Aorta (tissue), 5 donors: ENCODE data around the gene ZNHIT3. TPM values are rescaled to one million over a fixed set of nuclear protein-coding genes. Genes with fewer than 3 reads are reported as not detected.

Experiments
- ATAC-seq: fragments of 200-7000 bp; cut with Tn5 transposase; one replicate; pipeline ENCODE4 v1.9.1; 2022; ENCODE audit warnings: moderate library complexity; ENCODE audit not compliant: low FRiP score
- DNase-seq, 2 donors: peaks; one replicate each; pipeline ENCODE4 v3.0.0-alpha.2; 2020
- H3K27ac ChIP-seq, 2 donors: one replicate each; pipeline ENCODE4 v1.5.1; 2013; ENCODE audit warnings: low read length in 2 of 2, mild to moderate bottlenecking in 2 of 2, moderate library complexity in 2 of 2, control low read depth in 1 of 2, inconsistent platforms in 1 of 2, low read depth in 1 of 2
- H3K27me3 ChIP-seq, 2 donors: one replicate each; pipeline ENCODE4 v1.6.1; 2013; ENCODE audit warnings: control low read depth in 1 of 2, low read length in 1 of 2, mild to moderate bottlenecking in 1 of 2, moderate library complexity in 1 of 2; ENCODE audit not compliant: insufficient read depth in 2 of 2, control insufficient read depth in 1 of 2
- H3K36me3 ChIP-seq, 2 donors: one replicate each; pipeline ENCODE4 v1.6.1; 2013; ENCODE audit warnings: control low read depth in 1 of 2, low read length in 1 of 2, mild to moderate bottlenecking in 1 of 2; ENCODE audit not compliant: insufficient read depth in 2 of 2, control insufficient read depth in 1 of 2
- H3K4me1 ChIP-seq, 2 donors: one replicate each; pipeline ENCODE4 v1.6.1; 2013; ENCODE audit warnings: low read length in 2 of 2, control low read depth in 1 of 2, mild to moderate bottlenecking in 1 of 2, moderate library complexity in 1 of 2; ENCODE audit not compliant: insufficient read depth in 2 of 2, control insufficient read depth in 1 of 2
- H3K4me3 ChIP-seq, 2 donors: one replicate each; pipeline ENCODE4 v1.5.1; 2013; ENCODE audit warnings: low read length in 2 of 2, control low read depth in 1 of 2, mild to moderate bottlenecking in 1 of 2
- H3K9me3 ChIP-seq: one replicate; pipeline ENCODE4 v1.6.1; 2013; ENCODE audit warnings: mild to moderate bottlenecking, low read length; ENCODE audit not compliant: control insufficient read depth
- WGBS, 2 donors: extraction: QIAGEN DNeasy Blood & Tissue Kit; methylation state at CpG; one replicate each; pipeline ENCODE4 v1.1.7; 2013; 5-methylcytosine and 5-hydroxymethylcytosine counted together
- intact Hi-C, 2 donors: fragments of 100-400 bp; cut with DNase I; formaldehyde crosslinking; loops; one replicate each; pipeline versions ENCODE4 v1.14.2 to v1.15.0; 2022
- polyA plus RNA-seq, 2 donors: library from polyadenylated mRNA; stranded (reverse); fragments of 200-250 nt; gene quantifications; one replicate each; pipeline ENCODE4 v1.2.3, GENCODE V29; 2013
- total RNA-seq, 2 donors: library from RNA; stranded (reverse); fragmentation: NEBNext Ultra II Directional; extraction: Animal tissue kit (Norgen Biotek cat#: 25700); gene quantifications; one replicate each; pipeline ENCODE4 v1.2.1, GENCODE V29; 2021
- donor health status: healthy with polysubstance abuse.
- donor health status: Bipolar disorder and iron deficiency.
- donor health status: DM: no; HTN: no; CAD: no.
- donor health status: DM: no; HTN: no; CAD: no.
- donor health status: DM: yes; HTN: yes; CAD: no.

ZNHIT3 gene
- total and polyA plus RNA-seq, 4 donors = 20.2 to 50.0 (median 34.5) TPM

DNA sequence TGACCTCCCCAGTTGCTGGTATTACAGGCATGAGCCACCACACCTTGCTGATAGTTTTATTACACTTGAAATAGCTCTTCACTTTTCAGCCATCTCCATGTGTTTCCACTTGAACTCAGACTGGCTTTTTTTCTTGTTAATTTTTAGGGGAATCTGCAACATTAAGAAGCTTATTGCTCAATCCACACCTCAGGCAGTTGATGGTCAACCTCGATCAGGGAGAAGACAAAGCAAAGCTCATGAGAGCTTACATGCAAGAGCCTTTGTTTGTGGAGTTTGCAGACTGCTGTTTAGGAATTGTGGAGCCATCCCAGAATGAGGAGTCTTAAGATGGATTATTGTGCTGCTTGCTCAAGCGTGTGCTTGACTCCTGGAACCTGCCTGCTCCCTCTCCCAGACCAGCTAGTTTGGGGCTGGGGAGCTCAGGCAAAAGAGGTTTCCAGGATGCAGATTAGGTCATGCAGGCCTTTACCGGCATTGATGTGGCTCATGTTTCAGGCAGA lies 8.6 kb downstream of the ZNHIT3 start:
- no peak overlapping the region for H3K27ac ChIP-seq
- no peaks in the 10 kb centered on the region for H3K27me3 ChIP-seq
- intact Hi-C loops = no loop called here
- peaks cover 4 to 15% of the 10 kb centered on the region in 2 donors for H3K36me3 ChIP-seq
- 75 to 80% methylated on average over 3 of the region's 3 CpGs for WGBS, 2 donors
- no peak for DNase-seq
- H3K9me3 ChIP-seq = no peaks in the 10 kb centered on the region
- H3K4me3 ChIP-seq = no peak overlapping the region
- no peak for ATAC-seq
- H3K4me1 ChIP-seq = no peaks in the 10 kb centered on the region

- Histone ChIP-seq H3K36me3 (peaks cover 4 to 15% of the 10 kb centered on the region in 2 donors), H3K4me3 (no peak overlapping the region), H3K27me3 (no peaks in the 10 kb centered on the region), H3K4me1 (no peaks in the 10 kb centered on the region), H3K9me3 (no peaks in the 10 kb centered on the region), H3K27ac (no peak overlapping the region)
- DNase-seq = no peak
- ATAC-seq = no peak
- intact Hi-C loops = no loop called here
- 83 to 88% methylated on average over 9 of the region's 9 CpGs for WGBS, 2 donors
Measured at GRCh38 chr17:36496018-36496789, 9.7 kb downstream of the ZNHIT3 start.

- WGBS, 2 donors = 78 to 81% methylated on average over 9 of the region's 9 CpGs
- intact Hi-C loops = no loop called here
- Histone ChIP-seq H3K4me3 (no peak overlapping the region), H3K4me1 (no peaks in the 10 kb centered on the region), H3K9me3 (no peaks in the 10 kb centered on the region), H3K27me3 (no peaks in the 10 kb centered on the region), H3K27ac (no peak overlapping the region), H3K36me3 (peaks cover 4 to 13% of the 10 kb centered on the region in 2 donors)
- ATAC-seq = no peak
- DNase-seq = peak in 1 of 2 donors; percentile 51
Measured at GRCh38 chr17:36498155-36498554, 11.7 kb downstream of the ZNHIT3 start.

DNA sequence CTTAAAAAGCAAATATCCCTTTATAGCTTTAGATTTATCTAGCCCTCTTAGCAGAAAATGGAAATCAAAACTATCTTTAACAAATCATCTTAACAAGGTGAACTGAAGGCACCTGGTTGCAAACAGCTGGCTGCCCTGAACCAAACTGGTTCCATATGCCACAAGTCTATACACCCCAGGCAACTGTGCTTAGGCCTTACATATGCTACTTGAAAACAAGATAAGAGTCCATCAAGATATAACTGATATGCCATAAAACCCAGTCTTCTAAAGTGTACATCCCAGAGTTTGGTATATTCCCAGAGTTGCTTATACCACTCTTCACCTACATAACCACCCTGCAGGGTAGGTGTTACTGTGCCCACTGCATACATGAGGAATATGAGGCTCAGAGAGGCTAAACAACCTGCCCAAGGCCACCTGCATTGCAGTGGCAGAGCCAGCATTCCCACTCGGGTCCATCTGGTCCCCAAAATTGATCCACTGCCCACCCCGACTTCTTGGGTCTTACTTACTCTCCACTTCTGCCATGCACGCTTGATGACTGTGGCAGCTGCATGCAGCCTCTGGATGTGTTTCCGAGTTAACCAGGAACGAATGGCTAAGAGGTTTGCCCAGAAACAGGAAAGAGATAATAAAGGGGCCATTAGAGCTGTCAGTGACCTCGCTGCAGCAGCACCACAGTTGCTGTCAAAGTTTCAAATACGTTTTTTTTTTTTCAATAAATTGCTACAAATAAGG lies 12.2 kb downstream of the ZNHIT3 start:
- H3K36me3 ChIP-seq = peaks cover 4 to 11% of the 10 kb centered on the region in 2 donors
- peak in 1 of 2 donors; percentile 54 for DNase-seq

DNA sequence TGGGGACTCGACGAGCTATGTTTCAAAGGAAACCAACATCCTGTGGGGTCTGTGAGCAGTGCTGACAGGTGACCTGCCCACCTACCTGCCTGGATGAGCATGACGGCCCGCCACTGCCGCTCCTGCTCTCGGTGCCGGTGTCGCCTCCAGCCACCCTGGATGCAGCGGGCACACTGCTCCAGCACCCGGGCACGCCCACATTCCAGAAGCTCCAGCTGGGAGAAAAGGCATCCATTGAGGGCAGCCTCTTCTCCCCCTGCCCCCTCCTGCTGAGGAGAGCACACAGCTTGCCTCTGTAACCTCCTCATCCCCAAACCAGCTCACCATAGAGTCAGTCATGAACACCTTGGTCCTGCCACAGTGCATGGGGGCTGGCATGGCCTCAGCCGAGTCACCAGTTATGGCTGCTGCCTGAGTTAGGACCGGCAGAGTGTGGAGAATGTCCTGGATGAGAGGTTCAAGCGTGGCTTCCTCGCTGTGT lies 14.3 kb downstream of the ZNHIT3 start:
- no peaks in the 10 kb centered on the region for H3K4me1 ChIP-seq
- H3K27ac ChIP-seq = no peak overlapping the region
- peaks cover 4 to 6% of the 10 kb centered on the region in 2 donors for H3K36me3 ChIP-seq
- 90 to 92% methylated on average over 12 to 15 of the region's 15 CpGs for WGBS, 2 donors
- H3K27me3 ChIP-seq = no peaks in the 10 kb centered on the region
- H3K9me3 ChIP-seq = no peaks in the 10 kb centered on the region
- peak in 1 of 2 donors; percentile 61 for DNase-seq
- no peak overlapping the region for H3K4me3 ChIP-seq
- peak; percentile 33 for ATAC-seq
- intact Hi-C loops = no loop called here

More for the DNA sequence above, 12.2 kb downstream of the ZNHIT3 start:
- intact Hi-C loops = no loop called here
- Histone ChIP-seq H3K27me3 (no peaks in the 10 kb centered on the region), H3K4me3 (no peak overlapping the region), H3K9me3 (no peaks in the 10 kb centered on the region), H3K27ac (no peak overlapping the region), H3K4me1 (no peaks in the 10 kb centered on the region)
- ATAC-seq = no peak
- WGBS, 2 donors = 70 to 72% methylated on average over 7 of the region's 7 CpGs

DNA sequence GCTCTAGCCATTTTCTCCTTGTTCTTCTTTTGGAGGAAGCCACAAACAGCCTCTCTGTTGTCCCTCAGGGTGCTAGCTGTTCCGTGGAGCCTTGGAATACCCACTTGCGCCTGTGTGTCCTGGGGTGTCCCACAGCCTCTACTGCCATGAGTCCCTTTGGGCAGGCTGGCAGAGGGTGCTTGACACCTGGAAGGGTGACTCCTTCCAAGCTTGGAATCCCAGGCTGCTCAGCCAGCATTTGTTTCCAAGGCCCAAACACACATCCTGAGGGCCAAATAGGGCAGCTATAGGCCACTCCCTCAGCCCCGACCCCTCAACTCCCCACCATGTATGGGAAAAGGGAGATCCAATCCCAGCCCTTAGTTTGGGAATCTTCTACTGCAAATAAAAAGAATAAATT lies 14.9 kb downstream of the ZNHIT3 start:
- 95 to 98% methylated on average over 3 of the region's 3 CpGs for WGBS, 2 donors
- H3K36me3 ChIP-seq = peaks cover 0 to 3% of the 10 kb centered on the region in 2 donors
- peak in 1 of 2 donors; percentile 64 for DNase-seq

DNA sequence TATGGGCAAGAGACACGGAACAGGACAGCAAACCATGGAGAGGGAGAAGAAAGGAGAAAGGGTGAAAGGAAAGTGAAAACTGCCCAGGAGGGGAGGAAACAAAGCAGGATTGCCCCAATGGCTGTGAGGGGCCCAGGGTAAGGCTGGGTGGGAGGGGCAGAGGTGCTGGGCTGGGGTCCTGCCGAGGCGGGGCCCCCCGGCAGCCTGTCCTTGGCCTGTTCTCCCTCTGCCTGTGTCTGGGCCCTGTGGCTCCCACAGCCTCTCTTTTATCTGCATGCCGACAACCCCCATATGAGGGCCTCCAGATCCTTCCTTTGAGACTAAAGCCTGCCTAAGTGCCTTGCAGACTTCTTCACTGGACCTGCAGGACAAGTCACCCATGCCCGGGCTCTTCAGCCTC lies 15.5 kb downstream of the ZNHIT3 start:
- no peaks in the 10 kb centered on the region for H3K9me3 ChIP-seq
- ATAC-seq (no peak), DNase-seq (no peak)
- 85 to 94% methylated on average over 3 to 6 of the region's 6 CpGs for WGBS, 2 donors
- no peaks in the 10 kb centered on the region for H3K4me1 ChIP-seq
- H3K4me3 ChIP-seq = no peak overlapping the region
- H3K27me3 ChIP-seq = no peaks in the 10 kb centered on the region
- H3K36me3 ChIP-seq = peaks cover 0 to 3% of the 10 kb centered on the region in 2 donors
- no peak overlapping the region for H3K27ac ChIP-seq
- intact Hi-C loops = no loop called here

More for the DNA sequence above, 14.9 kb downstream of the ZNHIT3 start:
- no peaks in the 10 kb centered on the region for H3K4me1 ChIP-seq
- intact Hi-C loops = no loop called here
- no peak for ATAC-seq
- H3K9me3 ChIP-seq = no peaks in the 10 kb centered on the region
- H3K27ac ChIP-seq = no peak overlapping the region
- no peaks in the 10 kb centered on the region for H3K27me3 ChIP-seq
- H3K4me3 ChIP-seq = no peak overlapping the region

GRCh38 chr17:36503456-36504155 lies 17.1 kb downstream of the ZNHIT3 start:
- intact Hi-C loops = no loop called here
- Histone ChIP-seq H3K36me3 (peaks cover 0 to 2% of the 10 kb centered on the region in 2 donors), H3K27me3 (no peaks in the 10 kb centered on the region), H3K9me3 (no peaks in the 10 kb centered on the region), H3K4me3 (no peak overlapping the region), H3K27ac (no peak overlapping the region), H3K4me1 (no peaks in the 10 kb centered on the region)
- 91 to 94% methylated on average over 7 of the region's 7 CpGs for WGBS, 2 donors
- DNase-seq = peak in 1 of 2 donors; percentile 70
- no peak for ATAC-seq
